Suppressor macrophage (primary cell): ENCODE results near the gene PROCR.
A peak's percentile ranks its signal among the peaks of the same experiment; 100 is the strongest.
"Not testable (repeated sequence)": the region's sequence is repeated elsewhere in the genome, so short reads cannot be mapped to it uniquely, and the experiment has no call there.

Source experiments
- DNase-seq, 4 experiments: peaks; one replicate each; pipeline ENCODE4 v3.0.0-alpha.2; 2020 to 2022
- total RNA-seq, 17 experiments: gene quantifications; one replicate each; lab custom pipeline; 2026; ENCODE audit warnings: mixed read lengths in 6 of 17, inconsistent platforms in 3 of 17; lab: John Stamatoyannopoulos, UW

PROCR gene
- 1.8 to 7.3 (median 4.5) reads per million in 17 experiments for total RNA-seq

DNA sequence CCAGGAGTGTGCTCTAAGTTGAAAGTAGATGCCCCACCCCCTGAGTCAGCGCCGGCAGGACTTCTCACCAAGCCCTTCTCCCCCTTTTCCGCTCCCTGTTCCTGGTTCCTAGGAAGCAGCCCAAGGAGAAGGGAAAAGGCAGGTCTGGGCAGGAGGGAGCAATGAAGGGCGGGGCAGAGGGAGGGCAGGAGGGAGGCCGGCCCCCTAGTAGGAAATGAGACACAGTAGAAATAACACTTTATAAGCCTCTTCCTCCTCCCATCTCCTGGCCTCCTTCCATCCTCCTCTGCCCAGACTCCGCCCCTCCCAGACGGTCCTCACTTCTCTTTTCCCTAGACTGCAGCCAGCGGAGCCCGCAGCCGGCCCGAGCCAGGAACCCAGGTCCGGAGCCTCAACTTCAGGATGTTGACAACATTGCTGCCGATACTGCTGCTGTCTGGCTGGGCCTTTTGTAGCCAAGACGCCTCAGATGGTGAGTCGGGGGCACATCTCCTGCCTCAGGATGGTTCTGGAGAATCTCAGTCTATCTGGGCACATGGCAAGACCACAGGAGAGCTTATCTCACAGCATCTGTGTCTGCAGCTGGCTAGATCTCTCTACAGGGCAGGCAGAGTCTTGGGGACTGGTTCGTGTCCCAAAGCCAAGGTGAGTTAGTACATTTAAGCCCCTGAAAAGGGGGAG is at the start of gene PROCR:
Gene PROCR (plus strand): TSS at position 320 of the 681 bp plus-strand sequence. CDS start 83 bp downstream, at position 403.
- peak; percentile 77 to 89 (median 86) for DNase-seq

DNA sequence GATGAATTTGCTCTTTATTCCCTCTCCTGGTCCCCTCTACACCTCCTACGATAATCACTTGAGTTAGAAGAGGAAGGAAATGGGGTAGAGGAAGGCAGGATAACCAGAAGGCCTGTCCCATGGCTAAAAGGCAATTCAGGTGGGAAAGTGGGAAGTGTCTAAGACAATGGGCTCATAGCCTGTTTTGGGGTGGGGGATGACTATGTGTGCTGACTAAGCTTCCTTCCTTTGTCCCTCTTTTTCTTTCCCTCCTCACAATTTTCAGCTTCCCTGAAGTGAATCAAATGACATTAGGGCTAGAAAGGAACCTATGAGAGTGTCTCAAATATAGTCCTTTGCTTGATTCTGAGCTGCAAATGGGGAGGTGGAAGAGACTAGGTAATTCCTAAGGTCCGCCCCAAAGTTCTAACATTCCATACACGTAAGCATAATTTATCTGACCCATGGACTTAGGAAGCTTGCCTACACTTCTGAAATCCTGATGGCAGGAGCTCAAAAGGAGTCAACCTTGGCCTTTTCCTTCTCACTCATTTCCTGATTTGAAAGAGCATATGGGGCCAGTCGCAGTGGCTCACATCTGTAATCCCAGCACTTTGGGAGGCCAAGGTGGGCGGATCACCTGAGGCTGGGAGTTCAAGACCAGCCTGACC is 49.0 kb upstream of the PROCR start:
- DNase-seq = peak; percentile 22 to 61 (median 50)

DNA sequence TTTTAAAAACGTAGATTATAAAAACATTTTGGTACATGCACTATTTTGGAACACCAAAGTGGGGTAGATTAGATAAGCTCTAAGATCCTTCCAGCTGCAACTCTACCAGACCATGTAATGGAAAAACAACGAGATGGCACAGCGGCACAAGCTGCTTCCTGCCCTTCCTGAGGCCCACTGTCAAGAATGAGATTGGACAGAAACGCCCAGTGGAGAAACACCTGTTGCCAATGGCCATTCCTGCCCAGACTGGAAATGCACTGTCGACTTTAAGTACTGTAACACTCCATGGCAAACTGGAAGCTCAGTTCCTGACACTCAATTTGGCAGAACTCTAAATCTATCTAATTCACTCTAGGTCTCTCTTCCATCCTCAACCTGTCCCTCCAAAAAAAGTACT is 46.1 kb upstream of the PROCR start:
- DNase-seq = no peak

DNA sequence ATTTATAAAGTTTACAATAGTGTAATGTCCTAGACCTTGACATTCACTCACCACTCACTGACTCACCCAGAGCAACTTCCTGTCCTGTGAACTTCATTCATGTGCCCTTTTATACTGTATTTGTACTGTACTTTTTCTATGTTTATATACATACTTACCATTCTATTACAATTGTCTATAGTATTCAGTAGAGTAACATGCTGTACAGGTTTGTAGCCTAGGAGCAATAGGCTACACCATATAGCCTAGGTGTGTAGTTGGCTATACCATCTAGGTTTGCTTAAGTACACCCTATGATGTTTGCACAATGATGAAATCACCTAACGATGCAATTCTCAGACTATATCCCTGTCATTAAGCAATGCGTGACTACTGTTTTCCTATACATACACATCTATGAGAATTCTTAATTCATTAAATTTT is 42.2 kb upstream of the PROCR start:
- peak; percentile 53 to 77 (median 63) for DNase-seq

DNA sequence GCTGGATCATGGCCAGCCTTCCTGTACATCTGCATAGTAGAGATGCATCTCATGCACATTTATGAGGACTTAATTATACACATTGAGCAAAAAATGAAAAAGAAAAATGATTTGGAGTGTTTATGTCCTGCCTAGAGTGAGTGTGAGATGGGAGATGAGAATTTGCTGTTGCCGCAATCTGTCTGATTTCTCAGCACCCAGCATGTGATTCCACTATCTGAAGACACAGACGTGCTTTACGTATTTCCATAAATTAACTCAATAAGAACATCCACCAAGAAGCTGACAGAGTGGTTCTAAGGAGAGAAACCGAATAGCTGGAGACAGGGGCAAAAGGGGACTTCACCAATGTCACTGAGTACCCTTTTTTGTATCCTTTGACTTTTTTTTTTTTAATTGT is 39.9 kb upstream of the PROCR start:
- DNase-seq = no peak

DNA sequence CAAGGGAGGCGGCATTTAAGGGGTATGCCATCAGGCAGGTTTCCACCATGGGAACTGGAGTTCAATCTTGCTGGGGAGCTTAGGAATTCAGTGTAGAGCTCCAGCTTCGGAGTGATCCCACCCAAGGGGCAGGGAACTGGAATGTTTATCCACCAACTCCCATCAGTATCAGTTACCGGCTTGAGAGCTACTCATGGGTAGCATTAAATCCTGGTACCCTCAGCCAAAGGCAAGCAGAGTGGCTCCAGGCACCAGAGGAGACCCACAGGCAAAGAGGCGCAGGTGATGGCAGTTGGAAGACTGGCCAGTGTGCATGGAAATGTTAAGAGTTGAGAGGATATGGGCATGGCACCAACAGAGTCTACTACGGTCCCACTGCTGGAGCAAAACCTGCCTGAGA is 38.8 kb upstream of the PROCR start:
- DNase-seq = no peak

DNA sequence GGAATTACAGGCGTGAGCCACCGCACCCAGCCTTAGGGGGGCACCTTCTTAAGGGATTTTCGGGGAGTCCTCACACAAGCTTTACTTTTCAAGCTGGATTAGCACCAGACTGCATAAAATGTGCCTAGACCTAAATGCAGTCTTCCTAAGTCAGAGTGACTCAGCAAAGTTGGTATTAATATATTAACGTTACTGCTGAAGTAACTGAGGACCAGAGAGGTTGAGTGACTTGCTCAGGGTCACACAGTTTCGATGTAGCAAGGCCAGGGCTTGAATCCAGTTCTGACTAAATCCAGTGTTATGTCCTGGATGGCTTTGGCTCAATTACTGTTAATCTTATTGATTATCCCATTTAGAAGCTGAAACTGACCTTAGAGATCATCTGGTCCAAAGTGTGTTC is 38.1 kb upstream of the PROCR start:
- DNase-seq = no peak

DNA sequence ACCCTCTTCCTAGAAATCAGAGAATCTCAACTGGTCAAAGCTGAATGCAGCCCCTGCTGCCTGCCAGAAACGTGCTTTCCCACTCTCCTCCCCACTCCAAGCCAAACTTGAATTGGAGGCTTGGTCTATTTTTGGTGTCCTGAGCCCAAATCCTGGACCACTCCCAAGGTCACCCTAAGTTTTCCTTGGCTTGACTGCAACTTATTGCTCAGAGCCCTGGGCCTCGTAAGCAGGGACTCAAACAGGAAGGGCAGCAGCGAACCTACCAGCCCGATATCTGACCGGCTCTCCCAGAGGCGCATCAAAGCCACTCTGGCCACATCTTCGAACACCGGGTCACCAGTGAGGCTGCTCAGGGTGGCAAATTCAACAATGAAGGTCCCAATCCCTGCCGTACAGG is 37.4 kb upstream of the PROCR start:
- DNase-seq = no peak

DNA sequence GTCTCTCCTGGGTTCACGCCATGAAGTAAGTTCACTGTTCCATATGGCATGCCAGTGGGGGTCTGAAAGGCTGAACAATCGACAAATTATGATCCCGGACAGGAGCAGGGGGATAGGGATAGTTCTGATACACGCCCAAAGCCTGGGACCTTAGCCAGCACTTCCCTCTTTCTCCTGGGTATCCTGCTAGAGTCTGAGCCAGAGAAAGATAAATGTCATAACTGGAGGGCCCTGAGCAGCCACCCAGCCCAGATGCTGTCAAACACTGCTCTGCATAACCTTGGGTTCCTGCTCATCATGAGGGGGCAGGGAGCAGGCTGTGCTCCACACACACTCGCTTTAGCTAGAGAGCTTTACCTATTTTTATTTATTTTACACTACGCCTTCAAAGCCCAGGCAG is 37.0 kb upstream of the PROCR start:
- DNase-seq = no peak

DNA sequence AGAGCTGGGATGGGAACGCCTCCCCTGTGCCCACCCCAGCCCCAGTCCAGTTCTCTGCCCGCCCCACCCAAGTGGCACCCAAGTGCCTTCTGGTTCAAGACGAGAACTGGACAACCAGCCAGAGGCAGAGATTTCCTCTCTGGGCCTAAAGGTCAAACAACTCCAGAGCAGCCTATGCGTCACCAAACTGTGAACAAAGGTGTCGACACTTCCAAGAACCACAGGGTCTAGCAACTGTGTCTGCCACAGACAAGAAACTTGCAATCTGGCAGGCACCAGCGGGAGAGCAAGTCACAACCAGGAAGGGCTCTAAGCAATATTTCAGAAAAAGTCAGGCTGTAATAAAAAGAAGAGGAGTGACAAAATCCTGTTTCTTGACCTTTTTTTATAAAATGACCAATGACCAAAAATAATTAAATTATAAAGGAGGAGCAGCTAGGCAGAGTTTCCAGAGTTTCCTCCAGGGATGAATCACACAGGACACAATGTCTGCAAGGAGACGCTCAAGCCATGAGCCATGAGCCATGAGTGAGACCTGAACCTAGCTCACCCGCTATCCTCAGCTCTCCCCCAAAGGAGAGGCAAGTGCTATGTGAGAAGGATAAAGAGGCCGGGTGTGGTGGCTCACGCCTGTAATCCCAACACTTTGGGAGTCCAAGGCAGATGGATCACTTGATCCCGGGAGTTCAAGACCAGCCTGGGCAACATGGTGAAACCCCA is 35.8 kb upstream of the PROCR start:
- peak; percentile 13 to 58 (median 46) for DNase-seq

DNA sequence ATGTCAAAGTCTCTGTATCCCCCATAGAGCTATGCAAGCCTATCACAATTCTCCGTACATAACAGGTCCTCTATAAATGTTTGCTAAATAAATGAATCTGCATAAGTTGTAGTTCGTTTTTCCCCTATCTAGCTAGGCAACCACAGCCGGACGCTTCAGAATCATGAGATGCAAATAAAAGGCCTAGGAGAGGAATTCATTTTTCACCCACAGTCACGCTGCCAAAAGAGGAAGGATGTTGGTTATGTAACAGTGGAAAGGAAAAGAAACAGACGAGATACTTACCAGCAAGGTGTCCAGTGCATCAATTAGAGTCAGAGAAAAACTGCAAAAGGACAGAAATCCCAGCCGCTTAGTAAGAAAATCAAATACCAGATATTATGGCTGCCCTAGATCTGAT is 27.2 kb upstream of the PROCR start:
- peak; percentile 79 to 93 (median 86) for DNase-seq

DNA sequence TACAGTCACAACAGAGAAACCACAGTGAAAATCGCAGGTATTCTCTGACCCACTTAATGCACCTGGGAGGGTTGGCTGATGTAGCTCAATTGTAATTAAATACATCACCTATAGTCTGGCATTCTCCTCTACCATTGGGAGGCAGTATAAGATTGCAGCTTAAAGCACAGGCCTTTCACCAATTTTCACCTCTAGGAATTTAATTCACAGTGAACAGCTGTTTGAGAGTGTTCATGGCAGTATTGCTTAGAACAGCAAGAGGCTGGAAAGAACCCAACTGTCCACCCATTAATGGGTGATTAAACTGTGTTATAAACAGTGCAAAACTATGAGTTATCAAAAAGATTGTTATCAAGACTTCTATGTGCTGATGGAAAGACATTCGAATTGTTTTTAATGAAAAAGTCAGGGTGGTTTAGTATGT is 26.7 kb upstream of the PROCR start:
- DNase-seq = peak in 3 of 4 experiments; percentile 25 to 51 (median 27)

DNA sequence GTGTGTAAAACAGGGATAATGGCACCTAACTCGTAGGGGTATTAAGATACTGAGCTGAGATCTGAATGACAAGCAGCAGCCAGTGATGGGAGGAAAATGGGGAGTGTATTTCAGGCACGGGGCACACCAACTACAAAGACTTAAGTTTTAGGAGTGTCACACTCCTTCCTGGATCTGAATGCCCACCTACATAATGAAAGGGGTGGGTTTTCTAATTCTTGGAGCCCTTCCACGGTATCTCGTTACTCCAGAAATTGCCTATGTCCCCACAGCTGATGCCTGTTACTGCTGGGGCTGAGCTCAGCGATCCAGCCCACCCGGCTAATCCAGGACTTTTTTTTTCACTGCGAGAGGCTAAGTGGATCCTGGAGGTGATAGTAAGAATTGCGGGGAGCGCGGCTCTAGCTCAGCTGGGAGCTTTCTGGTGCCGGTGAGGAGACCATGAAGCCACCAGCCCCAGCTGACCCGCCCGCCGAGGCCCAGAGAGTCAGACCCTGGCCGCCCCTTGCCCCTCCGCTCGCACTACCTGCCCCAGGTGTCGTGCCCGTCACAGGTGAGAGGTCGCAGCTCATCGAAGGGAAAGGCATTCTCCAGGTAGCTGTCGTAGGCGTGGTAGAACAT is 25.5 kb upstream of the PROCR start:
- DNase-seq = peak; percentile 10 to 48 (median 38)

DNA sequence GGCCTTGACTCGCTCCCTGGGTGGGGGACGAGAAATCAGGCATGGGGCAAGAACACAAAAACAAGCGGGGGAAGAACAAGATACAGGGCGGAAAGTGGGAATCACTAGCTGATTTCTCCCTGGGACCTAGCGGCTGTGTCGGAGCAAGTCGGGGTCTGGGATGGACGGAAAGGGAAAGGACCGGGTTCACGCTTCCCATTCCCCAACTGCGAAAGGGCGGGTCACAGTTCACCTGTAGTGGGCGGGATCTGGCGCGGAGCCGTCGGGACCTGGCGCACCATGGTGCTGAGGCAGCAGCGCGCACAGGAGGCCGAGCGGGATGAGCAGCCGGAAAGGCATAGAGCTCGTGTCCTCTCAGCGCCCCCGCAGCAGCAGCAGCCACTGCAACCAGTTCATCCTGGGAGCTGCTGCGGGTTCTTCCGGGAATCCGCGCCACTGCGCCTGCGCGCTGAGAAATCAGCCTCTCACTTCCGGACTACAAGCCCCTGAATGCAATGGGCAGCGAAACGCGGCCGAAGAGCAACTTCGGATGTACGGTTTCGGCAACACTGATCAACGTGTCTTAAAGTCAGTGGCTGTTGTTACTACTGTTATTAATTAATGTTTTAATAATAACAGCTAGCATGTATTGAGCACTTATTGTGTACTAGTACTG is 24.8 kb upstream of the PROCR start, which contains the start of gene EDEM2:
Gene EDEM2 (minus strand): TSS at position 417 of the 655 bp plus-strand sequence. CDS start 78 bp downstream, at position 339.
- DNase-seq = peak; percentile 98 to 99 (median 98)

DNA sequence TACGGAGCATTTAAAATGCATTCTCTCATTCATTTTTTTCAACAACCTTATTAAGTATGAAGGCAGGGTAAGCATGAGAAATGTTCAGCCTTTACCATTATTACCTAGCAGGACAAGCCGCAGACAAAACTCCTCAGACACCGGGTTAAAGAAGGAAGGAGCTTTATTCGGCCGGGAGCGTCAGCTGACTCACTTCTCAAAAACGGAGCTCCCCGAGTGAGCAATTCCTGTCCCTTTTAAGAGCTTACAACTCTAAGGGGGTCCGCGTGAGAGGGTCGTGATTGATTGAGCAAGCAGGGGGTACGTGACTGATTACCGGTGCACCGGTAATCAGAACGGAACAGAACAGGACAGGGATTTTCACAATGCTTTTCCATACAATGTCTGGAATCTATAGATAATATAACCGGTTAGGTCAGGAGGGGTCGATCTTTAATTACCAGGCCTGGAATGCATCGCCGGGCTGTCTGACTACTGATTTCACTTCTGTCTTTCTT is 24.2 kb upstream of the PROCR start:
- DNase-seq = peak; percentile 61 to 75 (median 71)

DNA sequence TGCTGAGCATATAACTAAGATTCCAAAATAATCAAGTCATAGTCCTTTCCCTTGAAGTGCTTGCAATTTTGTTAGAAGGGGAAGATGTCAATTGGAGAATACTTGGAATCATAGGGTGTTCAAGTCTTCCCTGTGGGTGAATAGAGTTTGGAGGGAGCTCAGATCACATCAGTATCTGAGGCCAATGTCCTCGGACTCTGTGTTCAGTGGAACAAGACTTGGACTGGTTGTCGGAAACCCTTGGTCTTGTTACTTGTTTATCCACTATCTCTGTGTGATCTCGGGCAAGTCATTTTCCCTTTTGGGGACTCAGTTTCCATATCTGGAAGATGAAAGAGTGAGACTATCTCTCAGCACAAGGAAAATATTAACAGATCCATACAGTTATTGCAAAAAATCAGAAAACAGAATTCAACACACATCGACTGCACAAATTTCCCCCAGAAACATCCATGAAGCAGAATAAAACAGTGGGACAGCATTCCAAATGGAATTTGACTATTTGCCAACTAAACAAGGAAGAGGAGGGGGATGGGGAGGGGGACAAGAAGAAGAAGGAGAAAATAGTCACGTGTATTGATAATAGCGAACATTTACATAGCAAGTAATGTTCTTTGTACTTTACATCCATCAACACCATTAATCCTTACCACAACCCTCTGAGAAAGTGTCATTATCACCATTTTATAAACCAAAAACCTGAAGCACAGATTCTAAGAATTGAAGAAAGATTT is 20.9 kb upstream of the PROCR start:
- no peak for DNase-seq

DNA sequence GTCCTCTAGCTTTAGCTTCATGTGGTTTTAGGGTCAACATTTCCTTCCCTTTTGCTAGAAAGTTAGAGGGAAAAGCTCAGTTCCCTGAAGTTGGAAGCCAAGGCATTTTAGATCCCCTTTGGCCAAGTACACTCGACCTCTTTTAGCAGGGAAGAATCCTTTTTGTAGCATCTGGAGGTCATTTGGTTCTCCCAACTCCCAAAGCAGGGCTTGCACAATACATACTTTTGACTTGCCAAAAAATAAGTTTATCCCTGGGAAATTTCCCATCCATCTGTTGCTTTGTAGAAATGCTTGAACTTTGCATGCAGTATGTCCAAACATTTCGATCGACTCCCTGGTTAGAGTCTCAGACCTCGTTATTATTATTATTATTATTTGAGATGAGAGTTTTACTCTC is 20.1 kb upstream of the PROCR start:
- DNase-seq = no peak

DNA sequence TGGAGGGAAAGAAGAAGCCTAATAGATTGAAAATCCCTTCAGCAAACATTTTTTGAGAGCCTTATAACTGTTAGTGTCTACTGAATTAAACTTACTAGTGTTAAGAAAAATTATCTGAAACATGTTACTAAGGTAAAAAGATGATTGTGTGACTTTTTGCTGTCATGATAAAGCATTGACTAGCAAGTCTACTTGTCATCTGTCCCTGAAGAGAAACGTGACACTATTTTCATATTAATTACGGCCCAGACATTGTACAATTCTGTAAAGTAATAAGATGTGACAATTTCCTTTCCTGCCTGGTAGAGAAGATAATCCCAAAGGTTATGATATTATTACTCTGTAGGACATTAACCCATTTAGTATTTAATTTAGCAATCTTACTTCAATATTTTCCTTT is 15.9 kb upstream of the PROCR start:
- no peak for DNase-seq

DNA sequence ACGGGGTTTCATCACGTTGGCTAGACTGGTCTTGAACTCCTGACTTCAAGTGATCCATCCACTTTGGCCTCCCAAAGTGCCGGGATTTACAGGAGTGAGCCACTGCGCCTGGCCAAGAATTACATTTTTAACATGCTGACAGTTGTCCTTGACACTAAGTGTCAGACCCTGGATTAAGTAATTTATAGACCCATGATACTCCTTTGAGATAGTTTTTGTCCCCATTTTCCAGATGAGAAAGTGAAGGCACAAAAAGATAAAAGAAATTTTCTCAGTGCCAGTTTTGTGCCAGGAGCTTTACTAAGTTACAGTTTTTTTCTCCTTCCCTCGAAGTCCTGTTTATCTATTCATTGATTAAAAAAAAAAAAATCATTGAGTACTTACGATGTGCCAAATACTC is 14.9 kb upstream of the PROCR start:
- no peak for DNase-seq

DNA sequence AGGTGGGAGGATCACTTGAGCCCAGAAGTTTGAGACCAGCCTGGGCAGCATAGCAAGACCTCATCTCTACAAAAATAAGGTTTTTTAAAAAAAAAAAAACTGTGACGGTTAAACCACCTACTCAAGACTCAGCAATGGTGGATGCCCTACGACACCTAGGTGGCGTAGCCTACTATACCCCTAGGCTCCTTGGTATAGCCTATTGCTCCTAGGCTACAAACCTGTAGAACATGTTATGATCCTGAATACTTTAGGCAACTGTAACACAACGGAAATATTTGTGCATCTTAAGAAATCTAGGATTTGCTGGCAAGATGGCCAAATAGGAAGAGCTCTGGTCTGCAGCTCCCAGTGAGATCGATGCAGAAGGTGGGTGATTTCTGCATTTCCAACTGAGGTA is 11.5 kb upstream of the PROCR start:
- not testable (repeated sequence) for DNase-seq

DNA sequence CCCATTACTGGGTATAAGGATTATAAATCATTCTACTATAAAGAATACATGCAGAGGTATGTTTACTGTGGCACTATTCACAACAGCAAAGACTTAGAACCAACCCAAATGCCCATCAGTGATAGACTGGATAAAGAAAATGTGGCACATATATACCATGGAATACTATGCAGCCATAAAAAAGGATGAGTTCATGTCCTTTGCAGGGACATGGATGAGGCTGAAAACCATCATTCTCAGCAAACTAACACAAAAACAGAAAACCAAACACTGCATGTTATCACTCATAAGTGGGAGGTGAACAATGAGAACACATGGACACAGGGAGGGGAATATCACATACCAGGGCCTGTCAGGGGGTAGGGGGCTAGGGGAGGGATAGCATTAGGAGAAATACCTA is 7.3 kb upstream of the PROCR start:
- not testable (repeated sequence) for DNase-seq
